Nephron (organoid): ENCODE results near the gene SBDS.
"Not testable (repeated sequence)": the region's sequence is repeated elsewhere in the genome, so short reads cannot be mapped to it uniquely, and the experiment has no call there.

Experiments used
- H3K27ac Mint-ChIP-seq, 3 experiments: 2 replicates each; pipeline ENCODE4 v1.8.0; 2020; ENCODE audit warnings: mixed read lengths in 3 of 3, mild to moderate bottlenecking in 2 of 3, moderate library complexity in 1 of 3
- H3K27me3 Mint-ChIP-seq: 2 replicates; pipeline ENCODE4 v1.8.0; 2021; ENCODE audit warnings: low read depth, mild to moderate bottlenecking, moderate library complexity, mixed read lengths
- H3K36me3 Mint-ChIP-seq: 2 replicates; pipeline ENCODE4 v1.8.0; 2020; ENCODE audit warnings: low read depth, mixed read lengths
- H3K4me1 Mint-ChIP-seq: 2 replicates; pipeline ENCODE4 v1.8.0; 2020; ENCODE audit warnings: mixed read lengths
- H3K4me3 Mint-ChIP-seq, 3 experiments: 2 replicates each; pipeline ENCODE4 v1.8.0; 2020; ENCODE audit warnings: mild to moderate bottlenecking in 3 of 3, mixed read lengths in 3 of 3, moderate library complexity in 2 of 3
- H3K9me3 Mint-ChIP-seq: 2 replicates; pipeline ENCODE4 v1.8.0; 2020; ENCODE audit warnings: mixed read lengths
- TF ChIP-seq, protein P1 (sequence below), 3 experiments: fragments of 200-600 bp; sonication (generic); IDR thresholded peaks; one replicate each; pipeline ENCODE4 v1.5.0; 2021; ENCODE audit warnings: antibody characterized with exemption in 3 of 3; ENCODE audit not compliant: unreplicated experiment in 3 of 3

Gene SBDS

GRCh38 chr7:66974986-66975590, 20.3 kb downstream of the SBDS start:
- Mint-ChIP-seq H3K27me3 (no peaks in the 10 kb centered on the region), H3K36me3 (no peaks in the 10 kb centered on the region)
- TF ChIP-seq, protein P1, sequence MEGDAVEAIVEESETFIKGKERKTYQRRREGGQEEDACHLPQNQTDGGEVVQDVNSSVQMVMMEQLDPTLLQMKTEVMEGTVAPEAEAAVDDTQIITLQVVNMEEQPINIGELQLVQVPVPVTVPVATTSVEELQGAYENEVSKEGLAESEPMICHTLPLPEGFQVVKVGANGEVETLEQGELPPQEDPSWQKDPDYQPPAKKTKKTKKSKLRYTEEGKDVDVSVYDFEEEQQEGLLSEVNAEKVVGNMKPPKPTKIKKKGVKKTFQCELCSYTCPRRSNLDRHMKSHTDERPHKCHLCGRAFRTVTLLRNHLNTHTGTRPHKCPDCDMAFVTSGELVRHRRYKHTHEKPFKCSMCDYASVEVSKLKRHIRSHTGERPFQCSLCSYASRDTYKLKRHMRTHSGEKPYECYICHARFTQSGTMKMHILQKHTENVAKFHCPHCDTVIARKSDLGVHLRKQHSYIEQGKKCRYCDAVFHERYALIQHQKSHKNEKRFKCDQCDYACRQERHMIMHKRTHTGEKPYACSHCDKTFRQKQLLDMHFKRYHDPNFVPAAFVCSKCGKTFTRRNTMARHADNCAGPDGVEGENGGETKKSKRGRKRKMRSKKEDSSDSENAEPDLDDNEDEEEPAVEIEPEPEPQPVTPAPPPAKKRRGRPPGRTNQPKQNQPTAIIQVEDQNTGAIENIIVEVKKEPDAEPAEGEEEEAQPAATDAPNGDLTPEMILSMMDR (IDR thresholded peaks at IDR 0.05; ENCODE audit: unreplicated experiment in 3 of 3), result no peak

GRCh38 chr7:66970310-66970709, 25.1 kb downstream of the SBDS start:
- no peaks in the 10 kb centered on the region for H3K36me3 Mint-ChIP-seq
- no peak overlapping the region for H3K4me3 Mint-ChIP-seq
- H3K4me1 Mint-ChIP-seq, result no peaks in the 10 kb centered on the region
- H3K27me3 Mint-ChIP-seq, result no peaks in the 10 kb centered on the region
- TF ChIP-seq, protein P1 (IDR thresholded peaks at IDR 0.05; ENCODE audit: unreplicated experiment in 3 of 3), result no peak
- H3K9me3 Mint-ChIP-seq, result no peaks in the 10 kb centered on the region
- H3K27ac Mint-ChIP-seq, result no peak overlapping the region

More at GRCh38 chr7:66974986-66975590, 20.3 kb downstream of the SBDS start:
- no peak overlapping the region for H3K27ac Mint-ChIP-seq
- H3K4me3 Mint-ChIP-seq, result no peak overlapping the region
- no peaks in the 10 kb centered on the region for H3K4me1 Mint-ChIP-seq
- peaks cover 4% of the 10 kb centered on the region for H3K9me3 Mint-ChIP-seq

DNA sequence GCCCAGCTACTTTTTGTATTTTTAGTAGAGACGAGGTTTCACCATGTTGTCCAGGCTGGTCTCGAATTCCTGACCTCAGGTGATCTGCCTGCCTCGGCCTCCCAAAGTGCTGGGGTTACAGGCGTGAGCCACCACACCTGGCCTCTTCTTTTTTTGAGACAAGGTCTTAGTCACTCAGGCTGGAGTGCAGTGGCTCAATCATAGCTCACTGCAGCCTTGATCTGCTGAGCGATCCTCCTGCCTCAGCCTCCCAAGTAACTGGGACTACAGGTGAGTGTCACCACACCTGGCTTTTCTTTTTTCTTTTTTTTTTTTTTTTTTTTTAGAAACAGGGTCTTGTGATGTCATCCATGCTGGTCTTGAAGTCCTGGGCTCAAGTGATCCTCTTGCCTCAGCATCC, 26.4 kb downstream of the SBDS start:
- not testable (repeated sequence) for H3K27me3 Mint-ChIP-seq, H3K9me3 Mint-ChIP-seq, H3K27ac Mint-ChIP-seq, H3K36me3 Mint-ChIP-seq, H3K4me3 Mint-ChIP-seq, H3K4me1 Mint-ChIP-seq

GRCh38 chr7:66967029-66967428, 28.4 kb downstream of the SBDS start:
- TF ChIP-seq, protein P1 (IDR thresholded peaks at IDR 0.05; ENCODE audit: unreplicated experiment in 3 of 3), result no peak
- H3K27me3 Mint-ChIP-seq, result no peaks in the 10 kb centered on the region
- H3K4me1 Mint-ChIP-seq, result no peaks in the 10 kb centered on the region
- peaks cover 10% of the 10 kb centered on the region for H3K36me3 Mint-ChIP-seq
- H3K9me3 Mint-ChIP-seq, result peaks cover 4% of the 10 kb centered on the region
- H3K27ac Mint-ChIP-seq, result no peak overlapping the region
- no peak overlapping the region for H3K4me3 Mint-ChIP-seq

DNA sequence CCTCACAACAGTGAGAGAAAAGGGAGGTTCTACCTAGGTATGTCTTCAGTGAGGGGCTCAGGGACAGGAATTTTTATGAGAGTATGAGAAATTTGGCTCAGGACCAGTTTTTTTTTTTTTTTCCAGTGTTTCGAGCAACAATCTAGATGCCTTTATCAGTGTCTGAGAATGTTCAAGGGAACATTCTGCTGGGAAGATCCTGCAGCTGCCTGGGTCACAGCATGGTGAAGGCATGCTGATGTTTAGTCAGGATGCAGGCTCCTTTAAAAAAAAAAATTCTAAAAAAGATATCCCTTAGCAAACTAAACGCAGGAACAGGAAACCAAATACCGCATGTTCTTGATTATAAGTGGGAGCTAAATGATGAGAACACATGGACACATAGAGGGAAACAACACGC, 31.0 kb downstream of the SBDS start:
- Mint-ChIP-seq H3K27me3 (no peaks in the 10 kb centered on the region), H3K9me3 (peaks cover 4% of the 10 kb centered on the region), H3K4me3 (no peak overlapping the region), H3K4me1 (no peaks in the 10 kb centered on the region), H3K36me3 (peaks cover 19% of the 10 kb centered on the region), H3K27ac (peak overlapping the region in 1 of 3 experiments; percentile 37)
- TF ChIP-seq, protein P1 (IDR thresholded peaks at IDR 0.05; ENCODE audit: unreplicated experiment in 3 of 3), result no peak

GRCh38 chr7:66961096-66961495, 34.3 kb downstream of the SBDS start:
- TF ChIP-seq, protein P1 (IDR thresholded peaks at IDR 0.05; ENCODE audit: unreplicated experiment in 3 of 3), result no peak
- H3K4me3 Mint-ChIP-seq, result no peak overlapping the region
- peaks cover 32% of the 10 kb centered on the region for H3K36me3 Mint-ChIP-seq
- peaks cover 4% of the 10 kb centered on the region for H3K9me3 Mint-ChIP-seq
- no peaks in the 10 kb centered on the region for H3K27me3 Mint-ChIP-seq
- H3K27ac Mint-ChIP-seq, result no peak overlapping the region
- no peaks in the 10 kb centered on the region for H3K4me1 Mint-ChIP-seq
